NB4 (cell line): Measurements from ENCODE around the gene MPHOSPH9.

Experiments
- DNase-seq: peaks from one replicate; pipeline ENCODE4 v3.0.0; 2010; ENCODE audit warnings: low read depth
- H3K4me3 ChIP-seq: one replicate; pipeline ENCODE4 v1.5.1; 2011; ENCODE audit warnings: mild to moderate bottlenecking, low read depth, low read length, moderate library complexity
- MYC ChIP-seq: IDR thresholded peaks from 2 replicates; pipeline ENCODE4 v1.6.1; 2011; ENCODE audit warnings: low read depth, low read length
- POLR2A ChIP-seq: IDR thresholded peaks from 2 replicates; pipeline ENCODE4 v1.6.1; 2011; ENCODE audit warnings: mild to moderate bottlenecking; ENCODE audit not compliant: insufficient read length; ENCODE audit errors: extremely low read depth
- TF ChIP-seq, protein P1 (sequence below): IDR thresholded peaks from one replicate; pipeline ENCODE4 v1.5.1; 2012; ENCODE audit warnings: low read depth, low read length
- TF ChIP-seq, protein P2 (sequence below): IDR thresholded peaks from 2 replicates; pipeline ENCODE4 v1.6.1; 2011; ENCODE audit warnings: low read depth, low read length

The MPHOSPH9 gene

DNA sequence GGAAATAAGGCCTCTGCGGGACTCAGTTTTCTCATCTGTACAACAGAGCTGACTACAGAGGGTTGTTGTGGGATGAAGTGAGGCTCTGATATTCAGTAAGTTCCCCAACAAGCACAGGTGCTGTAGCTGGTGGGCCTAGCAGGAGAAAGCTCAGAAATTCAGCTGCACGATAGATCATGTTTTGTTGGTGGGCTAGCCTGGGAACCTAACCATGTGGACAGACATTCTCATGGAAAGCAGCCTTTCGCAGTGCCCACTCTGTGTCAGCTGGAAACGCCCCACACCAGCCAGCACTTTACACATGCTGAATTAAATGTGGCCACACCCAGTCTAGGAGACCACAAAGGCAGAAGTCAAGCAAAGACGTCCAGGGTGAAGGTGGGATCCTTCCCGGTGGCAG is 98.1 kb downstream of the MPHOSPH9 start:
- TF ChIP-seq, protein P1, sequence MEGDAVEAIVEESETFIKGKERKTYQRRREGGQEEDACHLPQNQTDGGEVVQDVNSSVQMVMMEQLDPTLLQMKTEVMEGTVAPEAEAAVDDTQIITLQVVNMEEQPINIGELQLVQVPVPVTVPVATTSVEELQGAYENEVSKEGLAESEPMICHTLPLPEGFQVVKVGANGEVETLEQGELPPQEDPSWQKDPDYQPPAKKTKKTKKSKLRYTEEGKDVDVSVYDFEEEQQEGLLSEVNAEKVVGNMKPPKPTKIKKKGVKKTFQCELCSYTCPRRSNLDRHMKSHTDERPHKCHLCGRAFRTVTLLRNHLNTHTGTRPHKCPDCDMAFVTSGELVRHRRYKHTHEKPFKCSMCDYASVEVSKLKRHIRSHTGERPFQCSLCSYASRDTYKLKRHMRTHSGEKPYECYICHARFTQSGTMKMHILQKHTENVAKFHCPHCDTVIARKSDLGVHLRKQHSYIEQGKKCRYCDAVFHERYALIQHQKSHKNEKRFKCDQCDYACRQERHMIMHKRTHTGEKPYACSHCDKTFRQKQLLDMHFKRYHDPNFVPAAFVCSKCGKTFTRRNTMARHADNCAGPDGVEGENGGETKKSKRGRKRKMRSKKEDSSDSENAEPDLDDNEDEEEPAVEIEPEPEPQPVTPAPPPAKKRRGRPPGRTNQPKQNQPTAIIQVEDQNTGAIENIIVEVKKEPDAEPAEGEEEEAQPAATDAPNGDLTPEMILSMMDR: no peak
- TF ChIP-seq, protein P2, sequence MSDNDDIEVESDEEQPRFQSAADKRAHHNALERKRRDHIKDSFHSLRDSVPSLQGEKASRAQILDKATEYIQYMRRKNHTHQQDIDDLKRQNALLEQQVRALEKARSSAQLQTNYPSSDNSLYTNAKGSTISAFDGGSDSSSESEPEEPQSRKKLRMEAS: no peak
- TF ChIP-seq MYC (no peak), POLR2A (no peak)
- DNase-seq: peak; percentile 30
- no peak overlapping the region for H3K4me3 ChIP-seq

DNA sequence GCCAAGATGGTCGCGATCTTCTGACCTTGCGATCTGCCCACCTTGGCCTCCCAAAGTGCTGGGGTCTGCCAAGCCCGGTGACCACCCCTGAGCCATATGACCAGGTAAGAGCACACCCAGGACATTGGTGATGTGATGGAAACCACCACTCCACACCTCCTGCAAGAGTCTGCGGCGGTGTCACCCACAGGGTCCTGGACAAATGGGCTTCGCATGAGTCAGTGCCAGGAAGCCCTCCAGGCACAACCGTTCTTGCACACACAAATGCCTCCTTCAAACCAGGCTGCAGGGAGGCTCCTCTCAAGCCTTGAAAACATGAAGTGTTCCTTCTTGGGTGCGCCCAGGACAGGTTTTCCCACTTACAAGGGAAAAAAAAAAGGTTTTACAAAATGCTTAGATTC is 98.7 kb downstream of the MPHOSPH9 start:
- no peak for TF ChIP-seq POLR2A
- TF ChIP-seq, protein P2: no peak
- TF ChIP-seq, protein P1: no peak
- H3K4me3 ChIP-seq: no peak overlapping the region

DNA sequence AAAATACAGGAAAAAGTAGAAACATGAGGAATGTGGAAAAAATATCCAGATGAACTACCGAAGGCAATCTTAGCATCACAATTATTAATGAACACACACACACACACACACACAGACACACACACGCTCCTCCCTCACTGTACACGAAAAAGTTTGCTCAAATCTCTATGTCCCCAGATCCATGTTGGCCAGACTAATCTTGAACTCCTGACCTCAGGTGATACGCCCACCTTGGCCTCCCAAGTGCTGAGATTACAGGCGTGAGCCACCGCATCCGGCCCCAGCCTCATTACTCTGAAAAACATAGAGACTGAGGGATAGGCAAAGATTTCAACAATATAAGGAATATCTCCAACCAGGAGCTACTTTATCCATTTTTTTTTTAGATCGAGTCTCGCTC is 99.2 kb downstream of the MPHOSPH9 start:
- DNase-seq: no peak
- H3K4me3 ChIP-seq: no peak overlapping the region
- TF ChIP-seq, protein P2: no peak

More for the DNA sequence above, 98.7 kb downstream of the MPHOSPH9 start:
- DNase-seq: no peak

DNA sequence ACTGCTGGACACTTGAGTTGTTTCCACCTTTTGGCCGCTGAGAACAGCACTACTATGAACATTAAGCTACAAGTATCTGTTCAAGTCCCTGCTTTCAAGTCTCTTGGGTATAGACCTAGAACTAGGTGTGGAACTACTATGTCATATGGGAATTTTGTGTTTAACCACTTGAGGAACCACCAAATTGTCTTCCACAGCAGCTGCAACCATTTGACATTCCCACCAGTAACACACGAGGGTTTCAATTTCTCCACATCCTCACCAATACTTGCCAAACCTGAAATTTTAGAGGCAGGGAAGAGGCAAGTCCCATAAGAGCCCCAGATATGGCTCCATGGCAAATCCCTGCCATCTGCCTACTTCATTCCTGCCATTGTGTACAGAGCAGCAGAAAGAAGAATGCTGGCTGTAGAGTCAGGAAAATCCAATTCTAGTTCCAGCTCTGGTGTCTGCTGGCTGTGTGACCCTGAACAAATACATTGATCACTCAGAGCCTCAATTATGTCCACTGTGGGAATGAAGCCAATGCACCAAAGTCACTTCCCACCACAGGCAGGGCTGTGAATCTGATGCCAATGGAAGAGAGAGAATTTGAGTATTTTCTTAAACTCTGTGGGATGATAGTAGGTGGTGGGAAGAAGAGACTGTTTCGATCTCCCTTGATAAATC is 99.9 kb downstream of the MPHOSPH9 start:
- no peak overlapping the region for H3K4me3 ChIP-seq
- TF ChIP-seq, protein P2: no peak
- TF ChIP-seq MYC: no peak
- TF ChIP-seq, protein P1: no peak
- no peak for DNase-seq

DNA sequence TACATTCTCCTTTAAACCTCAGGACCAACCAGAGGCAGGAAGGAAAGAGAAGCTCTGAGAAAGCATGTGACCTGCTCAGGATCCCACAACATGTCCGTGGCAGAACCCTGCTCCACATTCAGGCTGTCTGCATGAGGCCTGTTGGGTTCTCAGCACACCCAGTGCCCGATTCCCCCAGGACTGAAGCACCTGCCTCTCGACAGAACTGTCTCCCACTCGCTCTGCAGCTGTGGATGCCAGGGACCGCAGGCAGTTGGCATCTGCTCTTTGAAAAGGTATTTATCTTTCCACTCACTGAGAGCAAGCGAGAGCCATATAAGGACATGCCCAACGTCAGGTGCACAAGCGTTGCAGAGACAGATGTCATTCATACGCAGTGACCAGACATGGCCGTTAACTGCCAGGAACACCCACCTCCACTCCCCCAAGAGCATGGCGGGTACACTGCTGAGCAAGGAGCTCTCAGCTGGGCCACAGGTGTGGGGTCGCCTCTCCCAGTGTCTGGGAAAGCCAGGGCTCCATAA is 101.0 kb downstream of the MPHOSPH9 start:
- TF ChIP-seq MYC (no peak), POLR2A (no peak)
- TF ChIP-seq, protein P2: no peak
- TF ChIP-seq, protein P1: no peak
- DNase-seq: no peak
- H3K4me3 ChIP-seq: no peak overlapping the region

DNA sequence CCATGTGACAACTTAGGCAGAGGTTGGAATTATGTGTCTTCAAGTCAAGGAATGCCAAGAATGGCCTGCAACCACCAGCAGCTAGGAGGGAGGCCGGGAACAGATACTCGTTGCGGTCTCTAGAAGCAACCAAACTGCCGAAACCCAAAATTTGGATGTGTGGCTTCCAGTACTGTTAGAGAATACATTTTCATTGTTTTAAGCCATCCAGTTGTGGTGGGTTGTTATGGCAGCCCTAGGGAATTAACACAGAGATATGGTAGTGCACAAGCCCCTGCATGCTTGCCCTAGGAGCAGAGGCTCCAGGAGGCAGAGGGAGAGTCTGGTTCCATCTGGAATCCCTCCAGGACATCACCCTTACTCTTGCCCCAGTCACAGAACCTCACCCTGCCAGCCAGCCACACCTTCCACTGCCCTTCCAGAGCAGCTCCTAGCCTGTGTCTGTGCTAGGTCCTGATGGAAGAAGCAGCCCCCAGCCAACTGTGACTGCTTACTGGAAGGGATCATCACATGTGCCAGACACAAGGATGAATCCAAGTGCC is 101.6 kb downstream of the MPHOSPH9 start:
- no peak overlapping the region for H3K4me3 ChIP-seq
- TF ChIP-seq, protein P1: no peak
- TF ChIP-seq, protein P2: no peak
- TF ChIP-seq POLR2A (no peak), MYC (no peak)
- no peak for DNase-seq
